Glomerular visceral epithelial cell (primary cell): Measurements from ENCODE around the gene FAM89B.
A peak's percentile ranks its signal among the peaks of the same experiment; 100 is the strongest.
"Not testable (repeated sequence)": the region's sequence is repeated elsewhere in the genome, so short reads cannot be mapped to it uniquely, and the experiment has no call there.

Experiments
- DNase-seq: peaks from one replicate; pipeline ENCODE4 v3.0.0-alpha.2; 2016; ENCODE audit errors: extremely low spot score

The FAM89B gene

DNA sequence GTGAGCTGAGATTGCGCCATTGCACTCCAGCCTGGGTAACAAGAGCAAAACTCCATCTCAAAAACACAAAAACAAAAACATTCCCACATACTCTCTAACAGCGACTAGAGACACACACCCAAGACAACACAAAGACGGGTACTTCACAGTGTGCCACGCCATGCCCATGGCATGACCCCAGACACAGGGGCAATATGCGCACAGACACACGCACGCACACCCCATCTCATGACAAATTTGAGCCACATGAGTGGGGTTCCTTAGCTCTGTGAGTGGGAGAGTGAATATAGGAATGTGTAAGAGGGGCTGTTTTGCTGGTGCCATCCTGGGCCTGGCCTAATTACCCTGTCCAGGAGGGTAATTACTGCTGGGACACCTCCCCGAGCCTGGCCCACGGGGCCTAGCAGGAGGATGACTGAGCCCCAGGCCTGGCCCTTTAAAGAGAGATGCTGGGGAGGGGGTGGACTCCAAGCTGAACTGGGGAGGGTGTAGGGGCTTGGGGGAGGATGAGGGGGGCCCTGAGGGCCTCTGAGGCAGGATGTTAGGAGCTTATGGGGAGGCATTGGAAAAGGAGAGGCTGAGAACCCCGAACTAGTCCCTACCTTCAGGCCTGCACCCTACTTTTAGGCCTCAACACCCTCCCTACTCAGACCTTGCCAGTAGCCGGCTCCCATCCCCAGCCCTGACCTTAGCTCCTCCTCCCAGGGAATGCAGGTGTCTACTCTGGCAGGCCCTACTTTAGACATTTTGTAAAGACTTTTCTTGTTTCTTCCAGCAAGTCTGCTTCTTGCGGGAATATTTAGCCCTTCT is 15.7 kb upstream of the FAM89B start:
- no peak for DNase-seq

- no peak for DNase-seq
These were observed 14.9 kb upstream of the FAM89B start for GRCh38 chr11:65557280-65558001.

DNA sequence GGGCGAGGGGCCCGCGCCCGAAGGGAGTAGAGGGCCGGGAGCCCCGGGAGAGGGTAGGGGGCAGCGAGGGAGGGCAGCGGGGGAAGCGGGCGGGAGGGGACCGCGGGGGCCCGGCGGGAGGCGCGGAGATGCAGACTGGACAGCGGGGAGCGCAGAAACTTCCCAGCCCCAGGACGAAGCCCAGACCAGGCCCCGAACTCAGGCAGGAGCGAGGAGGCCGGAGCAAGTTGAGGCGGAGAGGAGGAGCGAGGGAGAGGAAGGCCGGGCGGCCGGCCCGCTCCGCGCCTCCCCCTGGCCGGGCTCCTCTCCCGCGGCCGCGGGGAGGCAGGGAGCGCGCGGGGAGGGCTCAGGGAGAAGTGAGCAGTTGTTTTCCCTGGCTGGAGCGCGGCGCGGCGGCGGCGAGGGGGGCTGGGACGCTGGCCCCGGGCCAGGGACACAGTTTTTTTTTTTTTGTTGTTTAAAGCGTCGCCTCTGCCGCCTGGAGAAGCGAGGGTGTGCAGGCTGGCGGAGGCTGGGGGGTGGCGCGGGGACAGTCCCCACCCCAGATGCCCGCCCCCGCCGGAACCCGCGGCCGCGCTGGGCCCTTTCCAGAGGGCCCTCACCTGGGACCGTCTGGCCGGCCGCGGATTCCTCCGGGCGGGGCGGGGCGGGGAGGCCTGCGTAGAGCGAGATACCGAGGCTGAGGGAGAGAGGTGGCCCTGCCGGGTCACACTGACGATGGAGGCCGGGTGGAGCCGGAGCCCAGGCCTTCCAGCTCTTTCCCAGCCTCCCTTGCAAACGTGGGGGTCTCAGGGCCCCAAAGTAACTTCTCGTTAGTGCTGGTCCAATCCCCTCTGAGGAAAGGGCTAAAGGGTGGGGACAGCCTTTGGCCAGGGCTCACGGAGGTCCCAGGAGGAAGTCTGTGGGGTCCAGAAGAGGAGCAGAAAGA is 14.1 kb upstream of the FAM89B start, which contains the start of gene LTBP3:
LTBP3 (minus strand) TSS at position 358 of the 928 bp plus-strand sequence. CDS start 400 bp downstream, outside the sequence.
- DNase-seq = peak; percentile 83

DNA sequence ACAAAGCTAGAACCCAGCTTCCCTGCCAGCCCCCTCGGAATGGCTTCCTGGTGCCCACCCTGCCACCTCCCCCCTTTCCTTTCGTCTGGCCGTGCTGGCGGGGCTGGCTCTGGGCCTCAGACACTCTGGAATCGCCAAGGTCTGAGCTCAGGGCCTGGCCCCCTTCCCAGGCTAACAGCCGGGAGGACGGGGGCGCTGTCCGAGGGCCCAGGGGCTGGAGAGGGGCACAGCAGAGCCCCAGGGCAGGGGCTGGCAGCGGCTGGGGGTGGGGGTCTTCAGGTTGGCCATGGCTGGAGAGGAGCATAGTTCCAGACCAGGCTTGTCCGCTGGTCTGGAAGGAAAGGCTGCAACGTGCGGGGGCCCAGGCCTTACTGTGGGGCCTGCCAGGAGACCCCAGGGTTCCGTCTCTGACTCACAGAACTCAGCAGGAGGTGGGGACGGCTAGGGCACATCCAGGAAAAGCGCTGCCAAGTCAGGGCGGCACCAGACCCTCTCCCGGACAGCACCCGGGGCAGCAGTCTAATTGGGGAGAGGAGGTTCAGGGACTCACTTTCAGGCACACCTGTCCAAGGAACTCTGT is 13.3 kb upstream of the FAM89B start:
- peak; percentile 42 for DNase-seq

DNA sequence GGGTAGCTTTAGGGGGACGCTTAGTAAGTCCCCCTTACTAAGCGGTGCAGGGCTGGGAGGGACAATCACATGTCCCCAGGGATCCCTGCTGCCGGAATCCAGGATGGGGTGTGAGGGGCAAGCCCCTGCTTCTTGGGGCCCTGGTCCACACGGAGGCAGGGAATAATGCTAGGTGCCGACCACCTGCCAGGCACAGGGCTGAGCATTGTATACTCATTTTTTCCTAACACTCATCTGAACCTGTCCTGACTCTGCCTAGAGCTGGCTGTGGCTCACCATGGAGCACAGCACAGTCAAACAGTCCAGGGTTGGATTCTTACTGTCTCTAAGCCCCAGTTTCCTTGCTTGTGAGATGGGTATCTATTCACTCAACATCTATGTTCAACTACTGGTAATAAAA is 12.8 kb upstream of the FAM89B start:
- no peak for DNase-seq

DNA sequence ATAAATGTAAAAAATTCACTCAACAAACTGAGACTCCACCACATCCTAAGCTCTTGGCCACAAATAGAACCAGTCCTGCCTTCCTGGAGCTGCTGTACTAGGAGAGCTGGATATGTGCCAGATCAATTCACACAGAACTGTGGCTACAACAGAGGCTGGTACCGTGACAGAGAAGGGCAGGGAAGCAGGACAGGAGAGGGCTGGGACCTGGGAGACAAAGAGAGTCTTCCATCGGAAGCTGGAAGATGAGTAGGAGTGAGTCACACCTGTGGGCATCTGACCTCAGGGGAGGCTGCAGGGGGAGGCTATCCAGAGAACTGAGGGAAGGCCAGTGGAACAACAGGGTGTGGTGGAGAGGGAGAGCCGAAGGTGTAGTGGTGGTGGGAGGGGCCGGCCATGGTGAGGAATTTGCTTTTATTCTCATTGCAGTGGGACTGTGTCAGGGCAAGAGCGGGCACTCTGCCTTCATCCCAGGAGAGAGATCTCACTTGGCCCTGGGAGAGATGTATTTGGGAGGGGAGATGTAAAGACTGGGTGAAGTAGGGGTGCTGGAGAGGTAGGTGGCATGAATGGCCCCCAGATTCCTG is 12.3 kb upstream of the FAM89B start:
- peak; percentile 93 for DNase-seq

DNA sequence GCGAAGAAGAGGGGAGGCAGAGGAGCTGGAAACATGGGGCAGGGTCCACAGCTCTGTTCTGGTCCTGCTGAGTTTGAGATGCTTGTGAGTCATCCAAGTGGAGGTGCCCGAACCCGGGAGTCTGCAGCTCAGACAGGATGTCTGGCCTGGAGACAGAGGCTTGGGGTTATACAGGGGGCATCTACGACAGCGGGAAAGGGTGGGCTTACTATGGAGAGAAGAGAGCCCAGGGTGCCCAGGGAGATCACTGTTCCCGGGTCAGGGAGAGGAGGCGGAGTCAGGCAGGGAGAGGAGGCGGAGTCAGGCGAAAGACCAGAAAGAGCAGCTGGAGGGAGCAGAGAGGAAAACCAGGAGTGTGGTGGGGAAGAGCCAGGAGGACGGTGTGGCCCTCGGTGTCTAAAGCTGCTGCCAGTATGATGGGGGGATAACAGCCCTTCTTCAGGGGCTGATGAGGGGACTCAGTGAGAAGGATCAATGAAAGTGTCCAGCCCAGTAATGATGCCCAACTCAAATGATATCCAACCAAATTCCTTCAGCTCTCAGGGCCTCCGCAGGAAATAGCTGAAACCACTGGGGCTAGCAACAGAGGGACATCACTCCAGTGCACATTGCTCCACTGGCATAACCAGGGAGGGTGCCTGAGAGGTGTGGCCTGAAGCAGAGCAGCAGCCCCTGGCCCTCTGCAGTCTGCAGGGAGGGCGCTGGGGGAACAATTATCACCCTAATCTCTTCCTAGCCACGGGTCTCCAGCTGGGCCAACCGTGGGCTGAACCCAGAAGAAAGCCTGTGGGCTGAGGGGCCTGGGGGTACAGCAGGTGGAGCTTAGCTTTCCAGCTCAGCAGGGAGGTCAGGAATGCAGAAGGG is 11.6 kb upstream of the FAM89B start:
- DNase-seq = peak; percentile 77

DNA sequence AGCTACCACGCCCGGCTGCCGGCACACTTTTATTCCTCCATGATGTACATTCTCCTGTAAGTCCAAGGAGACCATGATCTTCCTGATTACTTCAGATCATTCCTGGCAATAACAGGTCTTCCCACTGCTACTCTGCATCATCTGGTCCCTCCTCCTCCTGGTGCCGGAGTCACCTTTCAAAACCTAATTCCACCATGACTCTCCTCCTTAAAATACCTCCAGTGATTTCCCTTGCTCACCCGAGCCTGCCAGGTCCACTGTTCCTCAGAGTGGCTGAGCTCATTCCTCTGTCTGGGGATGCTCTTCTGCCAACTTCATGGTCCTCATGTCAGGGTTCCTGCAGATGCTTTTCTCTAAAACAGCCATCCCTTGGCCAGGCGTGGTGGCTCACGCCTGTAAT is 10.3 kb upstream of the FAM89B start:
- no peak for DNase-seq

GRCh38 chr11:65562788-65563187 is 9.6 kb upstream of the FAM89B start:
- DNase-seq = no peak

DNA sequence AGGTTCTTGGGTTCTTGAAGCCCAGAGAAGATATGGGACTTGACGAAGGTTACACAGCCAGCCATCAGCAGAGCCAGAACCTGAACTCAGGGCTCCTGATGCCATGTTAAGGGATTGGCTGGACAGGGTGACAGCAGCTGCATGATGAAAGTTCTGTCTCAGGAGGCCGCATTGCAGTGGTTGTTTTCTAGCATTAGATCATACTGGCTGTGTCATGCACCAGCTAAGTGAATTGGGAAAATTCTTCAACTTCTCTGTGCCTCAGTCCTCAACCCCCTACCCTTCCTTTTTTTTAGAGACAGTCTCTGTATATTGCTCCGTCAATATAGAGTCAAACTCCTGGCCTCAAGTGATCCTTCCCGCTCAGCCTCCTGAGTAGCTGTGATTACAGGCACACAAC is 8.7 kb upstream of the FAM89B start:
- DNase-seq = no peak

DNA sequence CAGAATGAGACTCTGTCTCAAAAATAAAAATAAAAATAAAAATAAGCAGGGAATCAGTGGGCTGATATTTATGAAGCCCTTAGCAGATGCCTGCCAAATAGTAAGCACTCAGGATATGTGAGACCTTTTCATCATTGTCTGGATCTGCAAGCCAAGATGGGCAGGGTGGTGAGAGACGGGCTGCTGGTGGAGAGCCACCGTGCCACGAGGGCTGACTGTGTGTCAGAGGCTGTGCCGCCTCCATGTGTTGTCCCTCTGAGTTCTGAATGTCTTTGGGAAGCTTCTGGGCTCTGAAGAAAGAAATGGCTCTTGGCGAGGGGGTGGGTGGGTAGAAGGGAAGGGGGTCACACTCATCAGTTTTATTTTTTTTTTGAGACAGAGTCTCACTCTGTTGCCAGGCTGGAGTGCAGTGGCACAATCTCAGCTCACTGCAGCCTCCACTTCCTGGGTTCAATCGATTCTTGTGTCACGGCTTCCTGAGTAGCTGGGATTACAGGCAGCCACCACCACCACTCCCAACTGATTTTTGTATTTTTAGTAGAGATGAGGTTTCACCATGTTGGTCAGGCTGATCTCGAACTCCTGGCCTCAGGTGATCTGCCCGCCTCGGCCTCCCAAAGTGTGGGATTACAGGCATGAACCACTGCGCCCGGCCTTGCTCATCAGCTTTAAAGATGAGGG is 7.3 kb upstream of the FAM89B start:
- not testable (repeated sequence) for DNase-seq

DNA sequence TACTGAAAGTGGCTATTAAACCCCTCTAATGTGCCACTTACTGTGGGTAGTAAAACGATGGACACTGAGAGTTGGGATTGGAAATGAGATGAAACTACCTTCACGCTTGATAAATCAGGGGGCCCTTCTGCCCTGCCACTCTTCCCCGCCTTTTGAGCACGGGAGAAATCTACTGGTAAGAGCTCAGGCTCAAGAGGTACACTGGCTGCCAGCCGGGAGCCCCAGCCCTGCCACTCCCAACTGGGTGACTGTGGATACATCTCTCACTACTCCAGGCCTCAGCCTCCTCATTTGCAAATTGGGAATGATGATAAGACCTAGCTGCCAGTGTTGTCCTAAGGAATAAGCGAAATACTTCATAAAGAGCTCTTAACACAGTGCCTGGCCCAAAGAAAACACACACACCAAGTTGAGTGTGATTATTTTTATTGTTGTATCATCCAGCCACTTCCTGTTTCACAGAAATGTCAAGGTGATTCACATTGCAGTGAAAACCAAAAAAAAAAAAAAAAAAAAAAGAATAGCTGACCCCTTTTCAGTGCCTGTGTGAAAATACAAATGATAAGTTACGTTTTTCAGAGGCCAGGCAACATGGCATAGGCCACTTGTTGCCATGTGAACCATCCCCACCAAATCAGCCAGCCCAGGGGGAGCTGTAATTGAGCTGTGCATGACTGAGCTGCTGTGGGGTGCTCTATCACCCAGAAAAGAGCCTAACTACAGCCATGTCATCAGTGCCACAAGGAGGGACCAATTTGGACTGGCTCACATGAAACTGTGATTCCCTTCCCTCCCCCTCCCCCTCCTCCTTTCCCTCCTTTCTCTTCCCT is 6.5 kb upstream of the FAM89B start:
- DNase-seq = no peak

GRCh38 chr11:65569164-65569972 is 3.0 kb upstream of the FAM89B start:
- no peak for DNase-seq

DNA sequence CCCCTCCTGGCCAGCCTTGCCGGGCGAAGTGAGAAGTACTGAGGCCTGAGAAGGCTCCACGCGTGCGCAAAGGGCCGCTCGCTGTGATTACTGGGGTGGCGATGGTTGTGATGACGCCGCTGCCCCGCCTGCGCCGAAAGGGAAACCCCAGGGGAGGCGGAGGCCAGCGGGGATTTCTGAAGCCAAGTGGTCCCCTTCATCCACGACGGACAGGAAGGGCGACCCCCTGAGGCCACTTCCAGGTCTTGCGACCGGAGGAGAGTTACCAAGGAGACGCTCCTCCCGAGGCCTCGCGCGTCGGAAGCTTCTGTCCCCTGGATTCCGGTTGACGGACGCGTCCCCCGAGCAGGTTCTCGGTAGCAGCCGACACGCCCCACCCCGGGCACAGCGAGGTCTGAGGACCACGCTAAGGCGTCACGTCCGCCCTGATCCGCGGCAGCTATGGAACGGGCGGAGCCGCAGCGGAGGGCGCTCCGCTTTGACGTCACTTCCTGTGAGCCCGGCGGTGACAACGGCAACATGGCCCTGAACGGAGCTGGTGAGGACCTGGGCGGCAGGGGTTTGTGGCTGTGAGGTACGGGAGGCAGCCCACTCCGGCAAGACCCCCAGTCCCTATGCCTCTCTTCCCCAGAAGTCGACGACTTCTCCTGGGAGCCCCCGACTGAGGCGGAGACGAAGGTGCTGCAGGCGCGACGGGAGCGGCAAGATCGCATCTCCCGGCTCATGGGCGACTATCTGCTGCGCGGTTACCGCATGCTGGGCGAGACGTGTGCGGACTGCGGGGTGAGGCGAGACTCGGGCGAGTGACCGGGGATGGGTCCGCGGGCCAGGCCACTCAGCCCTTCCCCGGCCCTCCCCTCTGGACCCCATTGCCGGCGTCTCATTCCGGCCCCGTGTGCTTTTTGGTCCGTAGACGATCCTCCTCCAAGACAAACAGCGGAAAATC is 2.1 kb upstream of the FAM89B start, which contains the start of gene ZNRD2:
ZNRD2 (plus strand) TSS at position 505 of the 946 bp plus-strand sequence; CDS start at position 520, 15 bp downstream.
- peak; percentile 99 for DNase-seq

DNA sequence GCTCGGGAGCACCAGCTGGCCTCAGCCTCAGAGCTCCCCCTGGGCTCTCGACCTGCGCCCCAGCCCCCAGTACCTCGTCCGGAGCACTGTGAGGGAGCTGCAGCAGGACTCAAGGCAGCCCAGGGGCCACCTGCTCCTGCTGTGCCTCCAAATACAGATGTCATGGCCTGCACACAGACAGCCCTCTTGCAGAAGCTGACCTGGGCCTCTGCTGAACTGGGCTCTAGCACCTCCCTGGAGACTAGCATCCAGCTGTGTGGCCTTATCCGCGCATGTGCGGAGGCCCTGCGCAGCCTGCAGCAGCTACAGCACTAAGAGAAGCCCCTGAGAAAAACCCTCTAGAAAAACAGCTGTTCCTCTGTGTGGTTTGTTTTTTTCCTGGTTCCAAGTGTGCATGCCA is 918 bp upstream of the FAM89B start:
- DNase-seq = no peak

DNA sequence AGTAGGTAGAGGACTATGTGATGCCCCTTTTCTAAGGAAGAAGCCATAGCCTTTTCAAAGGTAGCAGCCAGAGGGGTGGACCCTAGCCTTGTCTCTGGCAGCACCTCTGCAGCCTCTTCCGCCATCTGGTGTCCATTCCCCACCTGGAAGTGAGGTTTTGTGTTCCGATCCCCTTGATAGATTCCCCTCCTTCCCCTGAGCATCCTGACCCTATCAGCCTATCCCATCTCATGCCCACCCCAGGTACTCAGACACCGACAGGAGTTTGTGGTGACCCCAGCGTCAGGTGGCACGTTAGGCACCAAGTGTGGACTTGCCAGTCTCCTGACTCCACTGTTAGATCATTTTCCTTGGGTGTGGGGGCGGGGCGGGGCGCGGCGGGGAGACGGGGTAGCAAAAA is 398 bp upstream of the FAM89B start:
- peak; percentile 52 for DNase-seq
